ENCODE results near the gene NCK2.

The NCK2 gene

DNA sequence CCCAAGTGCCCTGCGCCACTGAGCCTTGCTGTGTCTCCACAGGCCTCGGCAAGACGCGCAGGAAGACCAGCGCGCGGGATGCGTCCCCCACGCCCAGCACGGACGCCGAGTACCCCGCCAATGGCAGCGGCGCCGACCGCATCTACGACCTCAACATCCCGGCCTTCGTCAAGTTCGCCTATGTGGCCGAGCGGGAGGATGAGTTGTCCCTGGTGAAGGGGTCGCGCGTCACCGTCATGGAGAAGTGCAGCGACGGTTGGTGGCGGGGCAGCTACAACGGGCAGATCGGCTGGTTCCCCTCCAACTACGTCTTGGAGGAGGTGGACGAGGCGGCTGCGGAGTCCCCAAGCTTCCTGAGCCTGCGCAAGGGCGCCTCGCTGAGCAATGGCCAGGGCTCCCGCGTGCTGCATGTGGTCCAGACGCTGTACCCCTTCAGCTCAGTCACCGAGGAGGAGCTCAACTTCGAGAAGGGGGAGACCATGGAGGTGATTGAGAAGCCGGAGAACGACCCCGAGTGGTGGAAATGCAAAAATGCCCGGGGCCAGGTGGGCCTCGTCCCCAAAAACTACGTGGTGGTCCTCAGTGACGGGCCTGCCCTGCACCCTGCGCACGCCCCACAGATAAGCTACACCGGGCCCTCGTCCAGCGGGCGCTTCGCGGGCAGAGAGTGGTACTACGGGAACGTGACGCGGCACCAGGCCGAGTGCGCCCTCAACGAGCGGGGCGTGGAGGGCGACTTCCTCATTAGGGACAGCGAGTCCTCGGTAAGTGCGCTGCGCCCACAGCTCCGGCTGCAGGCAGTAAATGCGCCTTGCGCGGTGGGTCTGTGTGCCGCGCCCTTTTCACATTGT is 136.8 kb downstream of the NCK2 start:
- peak overlapping the region; percentile 65 for H2BK12ac ChIP-seq (ENCODE audit: low read length)
- peaks cover 3 to 25% of the 10 kb centered on the region in 2 donors for H3K4me1 ChIP-seq (ENCODE audit: control insufficient read depth in 2 of 2, insufficient read depth in 1 of 2, low read depth in 1 of 2, low read length in 2 of 2)
- H2BK120ac ChIP-seq (ENCODE audit: low read depth, low read length) = peak overlapping the region; percentile 10
- H3K27me3 ChIP-seq (ENCODE audit: control insufficient read depth in 3 of 3, insufficient read depth in 3 of 3, low read depth in 1 of 3, low read length in 3 of 3) = no peaks in the 10 kb centered on the region
- H4K91ac ChIP-seq (ENCODE audit: low read depth, low read length, poor library complexity) = no peak overlapping the region
- no peak overlapping the region for H2AFZ ChIP-seq (ENCODE audit: low read length)
- H3K18ac ChIP-seq (ENCODE audit: low read length) = peak overlapping the region; percentile 69
- WGBS, 2 donors (ENCODE audit: extremely low coverage in 2 of 2, insufficient read length in 2 of 2, insufficient replicate concordance in 1 of 2) = no CpG with 5 or more reads among the region's 79 CpGs
- peak overlapping the region; percentile 95 for H3K23ac ChIP-seq (ENCODE audit: low read depth, low read length, poor library complexity)
- H3K4me3 ChIP-seq (ENCODE audit: low read length in 2 of 2) = no peak overlapping the region
- H3K79me1 ChIP-seq (ENCODE audit: low read depth, low read length) = no peaks in the 10 kb centered on the region
- peak overlapping the region; percentile 73 for H3K14ac ChIP-seq (ENCODE audit: low read length)
- peaks cover 6 to 72% of the 10 kb centered on the region in 2 donors for H3K36me3 ChIP-seq (replicated peaks in 1 of 2; ENCODE audit: control insufficient read depth in 2 of 2, insufficient read depth in 2 of 2, low read length in 2 of 2)
- peak overlapping the region; percentile 68 for H3K9ac ChIP-seq (ENCODE audit: low read depth, low read length, poor library complexity)
- no peak overlapping the region for H3K4me2 ChIP-seq (ENCODE audit: insufficient read depth, low read length, poor library complexity, severe bottlenecking)
- H2BK5ac ChIP-seq (ENCODE audit: low read length) = no peak overlapping the region
- no peak overlapping the region for H3K27ac ChIP-seq (replicated peaks; ENCODE audit: low read length)
- H2AK5ac ChIP-seq (ENCODE audit: low read depth, low read length) = no peak overlapping the region
- peaks cover 2 to 59% of the 10 kb centered on the region in 2 donors for H3K9me3 ChIP-seq (replicated peaks in 1 of 2; ENCODE audit: control insufficient read depth in 2 of 2, insufficient read depth in 1 of 2, low read depth in 1 of 2, low read length in 2 of 2)
- no peak overlapping the region for H2BK15ac ChIP-seq (ENCODE audit: low read length)
- no peak for DNase-seq (ENCODE audit: low spot score)
- H3K4ac ChIP-seq (ENCODE audit: low read length) = no peak overlapping the region
- H4K8ac ChIP-seq (ENCODE audit: low read depth, low read length) = no peak overlapping the region

DNA sequence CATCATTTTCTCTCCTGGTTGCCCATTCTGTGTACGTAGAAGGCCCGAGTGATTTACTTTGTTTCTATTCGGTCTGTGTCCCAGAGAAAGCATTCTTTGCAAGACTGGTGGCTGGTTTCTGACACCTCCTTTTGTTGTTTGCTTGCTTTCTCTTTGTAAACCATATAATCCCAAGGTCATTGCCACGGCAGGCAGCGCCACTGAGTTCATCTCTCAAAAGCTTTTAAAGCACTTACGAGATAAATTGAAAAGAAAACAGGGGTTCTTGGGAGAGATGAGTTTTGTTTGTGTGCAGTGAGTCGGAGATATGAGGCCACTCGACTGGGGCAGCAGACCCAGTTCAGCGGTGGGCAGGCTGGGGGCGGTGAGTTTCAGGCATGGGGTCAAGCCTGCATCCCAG is 137.6 kb downstream of the NCK2 start:
- Histone ChIP-seq H3K27me3 (ENCODE audit: control insufficient read depth in 3 of 3, insufficient read depth in 3 of 3, low read depth in 1 of 3, low read length in 3 of 3) (no peaks in the 10 kb centered on the region), H3K27ac (replicated peaks; ENCODE audit: low read length) (no peak overlapping the region), H2AFZ (ENCODE audit: low read length) (no peak overlapping the region), H4K8ac (ENCODE audit: low read depth, low read length) (no peak overlapping the region), H2BK12ac (ENCODE audit: low read length) (no peak overlapping the region), H3K14ac (ENCODE audit: low read length) (no peak overlapping the region), H3K18ac (ENCODE audit: low read length) (no peak overlapping the region), H3K4me2 (ENCODE audit: insufficient read depth, low read length, poor library complexity, severe bottlenecking) (no peak overlapping the region), H3K9me3 (replicated peaks in 1 of 2; ENCODE audit: control insufficient read depth in 2 of 2, insufficient read depth in 1 of 2, low read depth in 1 of 2, low read length in 2 of 2) (peaks cover 2 to 57% of the 10 kb centered on the region in 2 donors), H3K4me3 (ENCODE audit: low read length in 2 of 2) (no peak overlapping the region), H3K9ac (ENCODE audit: low read depth, low read length, poor library complexity) (no peak overlapping the region), H2BK5ac (ENCODE audit: low read length) (no peak overlapping the region), H3K4ac (ENCODE audit: low read length) (no peak overlapping the region), H3K79me1 (ENCODE audit: low read depth, low read length) (no peaks in the 10 kb centered on the region), H3K23ac (ENCODE audit: low read depth, low read length, poor library complexity) (no peak overlapping the region), H3K4me1 (ENCODE audit: control insufficient read depth in 2 of 2, insufficient read depth in 1 of 2, low read depth in 1 of 2, low read length in 2 of 2) (peaks cover 3 to 25% of the 10 kb centered on the region in 2 donors), H2BK15ac (ENCODE audit: low read length) (no peak overlapping the region), H2AK5ac (ENCODE audit: low read depth, low read length) (no peak overlapping the region), H2BK120ac (ENCODE audit: low read depth, low read length) (no peak overlapping the region), H4K91ac (ENCODE audit: low read depth, low read length, poor library complexity) (no peak overlapping the region), H3K36me3 (replicated peaks in 1 of 2; ENCODE audit: control insufficient read depth in 2 of 2, insufficient read depth in 2 of 2, low read length in 2 of 2) (peaks cover 6 to 64% of the 10 kb centered on the region in 2 donors)
- no peak for DNase-seq (ENCODE audit: low spot score)
- WGBS, 2 donors (ENCODE audit: extremely low coverage in 2 of 2, insufficient read length in 2 of 2, insufficient replicate concordance in 1 of 2) = no CpG with 5 or more reads among the region's 10 CpGs

- no peak overlapping the region for H3K18ac ChIP-seq (ENCODE audit: low read length)
- H3K4me3 ChIP-seq (ENCODE audit: low read length in 2 of 2) = no peak overlapping the region
- no peaks in the 10 kb centered on the region for H3K79me1 ChIP-seq (ENCODE audit: low read depth, low read length)
- no peak overlapping the region for H2BK120ac ChIP-seq (ENCODE audit: low read depth, low read length)
- peaks cover 6 to 61% of the 10 kb centered on the region in 2 donors for H3K36me3 ChIP-seq (replicated peaks in 1 of 2; ENCODE audit: control insufficient read depth in 2 of 2, insufficient read depth in 2 of 2, low read length in 2 of 2)
- no peak overlapping the region for H3K27ac ChIP-seq (replicated peaks; ENCODE audit: low read length)
- no peak overlapping the region for H2AFZ ChIP-seq (ENCODE audit: low read length)
- no peak overlapping the region for H3K14ac ChIP-seq (ENCODE audit: low read length)
- WGBS, 2 donors (ENCODE audit: extremely low coverage in 2 of 2, insufficient read length in 2 of 2, insufficient replicate concordance in 1 of 2) = no CpG with 5 or more reads among the region's 10 CpGs
- no peak for DNase-seq (ENCODE audit: low spot score)
- H3K27me3 ChIP-seq (ENCODE audit: control insufficient read depth in 3 of 3, insufficient read depth in 3 of 3, low read depth in 1 of 3, low read length in 3 of 3) = no peaks in the 10 kb centered on the region
- no peak overlapping the region for H2BK12ac ChIP-seq (ENCODE audit: low read length)
- no peak overlapping the region for H4K91ac ChIP-seq (ENCODE audit: low read depth, low read length, poor library complexity)
- no peak overlapping the region for H4K8ac ChIP-seq (ENCODE audit: low read depth, low read length)
- no peak overlapping the region for H3K4me2 ChIP-seq (ENCODE audit: insufficient read depth, low read length, poor library complexity, severe bottlenecking)
- H3K9ac ChIP-seq (ENCODE audit: low read depth, low read length, poor library complexity) = no peak overlapping the region
- no peak overlapping the region for H3K23ac ChIP-seq (ENCODE audit: low read depth, low read length, poor library complexity)
- peaks cover 3 to 25% of the 10 kb centered on the region in 2 donors for H3K4me1 ChIP-seq (ENCODE audit: control insufficient read depth in 2 of 2, insufficient read depth in 1 of 2, low read depth in 1 of 2, low read length in 2 of 2)
- no peak overlapping the region for H2BK15ac ChIP-seq (ENCODE audit: low read length)
- H3K9me3 ChIP-seq (replicated peaks in 1 of 2; ENCODE audit: control insufficient read depth in 2 of 2, insufficient read depth in 1 of 2, low read depth in 1 of 2, low read length in 2 of 2) = peaks cover 2 to 62% of the 10 kb centered on the region in 2 donors
- no peak overlapping the region for H3K4ac ChIP-seq (ENCODE audit: low read length)
- H2BK5ac ChIP-seq (ENCODE audit: low read length) = no peak overlapping the region
- H2AK5ac ChIP-seq (ENCODE audit: low read depth, low read length) = no peak overlapping the region
These were observed 138.3 kb downstream of the NCK2 start for GRCh38 chr2:105882920-105883435.

- no peak overlapping the region for H3K14ac ChIP-seq (ENCODE audit: low read length)
- H2BK12ac ChIP-seq (ENCODE audit: low read length) = no peak overlapping the region
- H2AK5ac ChIP-seq (ENCODE audit: low read depth, low read length) = no peak overlapping the region
- H2BK120ac ChIP-seq (ENCODE audit: low read depth, low read length) = no peak overlapping the region
- H3K4me1 ChIP-seq (ENCODE audit: control insufficient read depth in 2 of 2, insufficient read depth in 1 of 2, low read depth in 1 of 2, low read length in 2 of 2) = peaks cover 3 to 25% of the 10 kb centered on the region in 2 donors
- H2BK15ac ChIP-seq (ENCODE audit: low read length) = no peak overlapping the region
- no peaks in the 10 kb centered on the region for H3K27me3 ChIP-seq (ENCODE audit: control insufficient read depth in 3 of 3, insufficient read depth in 3 of 3, low read depth in 1 of 3, low read length in 3 of 3)
- no peak overlapping the region for H2AFZ ChIP-seq (ENCODE audit: low read length)
- H3K9ac ChIP-seq (ENCODE audit: low read depth, low read length, poor library complexity) = no peak overlapping the region
- no peak overlapping the region for H3K23ac ChIP-seq (ENCODE audit: low read depth, low read length, poor library complexity)
- no peak overlapping the region for H3K18ac ChIP-seq (ENCODE audit: low read length)
- WGBS, 2 donors (ENCODE audit: extremely low coverage in 2 of 2, insufficient read length in 2 of 2, insufficient replicate concordance in 1 of 2) = no CpG with 5 or more reads among the region's 11 CpGs
- H3K4me3 ChIP-seq (ENCODE audit: low read length in 2 of 2) = no peak overlapping the region
- H4K8ac ChIP-seq (ENCODE audit: low read depth, low read length) = no peak overlapping the region
- H3K4me2 ChIP-seq (ENCODE audit: insufficient read depth, low read length, poor library complexity, severe bottlenecking) = no peak overlapping the region
- peaks cover 4 to 62% of the 10 kb centered on the region in 2 donors for H3K9me3 ChIP-seq (replicated peaks in 1 of 2; ENCODE audit: control insufficient read depth in 2 of 2, insufficient read depth in 1 of 2, low read depth in 1 of 2, low read length in 2 of 2)
- H3K4ac ChIP-seq (ENCODE audit: low read length) = no peak overlapping the region
- peaks cover 4 to 58% of the 10 kb centered on the region in 2 donors for H3K36me3 ChIP-seq (replicated peaks in 1 of 2; ENCODE audit: control insufficient read depth in 2 of 2, insufficient read depth in 2 of 2, low read length in 2 of 2)
- no peaks in the 10 kb centered on the region for H3K79me1 ChIP-seq (ENCODE audit: low read depth, low read length)
- no peak for DNase-seq (ENCODE audit: low spot score)
- H3K27ac ChIP-seq (replicated peaks; ENCODE audit: low read length) = no peak overlapping the region
- H2BK5ac ChIP-seq (ENCODE audit: low read length) = no peak overlapping the region
- no peak overlapping the region for H4K91ac ChIP-seq (ENCODE audit: low read depth, low read length, poor library complexity)
These were observed 139.4 kb downstream of the NCK2 start for GRCh38 chr2:105883911-105884694.
